GM23338 (cell line): ENCODE results near the gene HEXA. TPM values are rescaled to one million over a fixed set of nuclear protein-coding genes. Genes with fewer than 3 reads are reported as not detected.

Experiments
- ATAC-seq: fragments of 200-7000 bp; cut with Tn5 transposase; 3 replicates; pipeline ENCODE4 v1.9.1; 2020
- DNase-seq: peaks from one replicate; pipeline ENCODE4 v3.0.0-alpha.2; 2015; ENCODE audit warnings: low spot score
- H2AFZ ChIP-seq: fragments of 200-600 bp; sonication (generic); 2 replicates; pipeline ENCODE4 v1.8.0; 2016; ENCODE audit warnings: antibody characterized with exemption, mild to moderate bottlenecking, moderate library complexity
- H3F3A ChIP-seq: fragments of 200-600 bp; sonication (generic); replicated peaks from 2 replicates; pipeline ENCODE4 v1.8.0; 2017; ENCODE audit warnings: antibody characterized with exemption, mixed run types, low read depth
- H3K27ac ChIP-seq: fragments of 200-600 bp; sonication (generic); 2 replicates; pipeline ENCODE4 v1.6.1; 2016; ENCODE audit warnings: low read depth
- H3K27me3 ChIP-seq: fragments of 200-600 bp; sonication (generic); 2 replicates; pipeline ENCODE4 v1.8.0; 2016; ENCODE audit warnings: mild to moderate bottlenecking, mixed run types, moderate library complexity; ENCODE audit not compliant: insufficient read depth
- H3K36me3 ChIP-seq: fragments of 200-600 bp; sonication (generic); 2 replicates; pipeline ENCODE4 v1.8.0; 2016; ENCODE audit warnings: mild to moderate bottlenecking; ENCODE audit not compliant: insufficient read depth
- H3K4me1 ChIP-seq: fragments of 200-600 bp; sonication (generic); 2 replicates; pipeline ENCODE4 v1.8.0; 2016; ENCODE audit warnings: mild to moderate bottlenecking, moderate library complexity; ENCODE audit not compliant: insufficient read depth
- H3K4me2 ChIP-seq: fragments of 200-600 bp; sonication (generic); 2 replicates; pipeline ENCODE4 v1.7.1; 2017; ENCODE audit warnings: mixed run types
- H3K4me3 ChIP-seq: fragments of 200-600 bp; sonication (generic); 2 replicates; pipeline ENCODE4 v1.6.1; 2016; ENCODE audit warnings: mixed run types
- H3K79me2 ChIP-seq: fragments of 200-600 bp; sonication (generic); replicated peaks from 2 replicates; pipeline ENCODE4 v1.8.0; 2017; ENCODE audit warnings: mild to moderate bottlenecking; ENCODE audit not compliant: insufficient read depth
- H3K9me2 ChIP-seq: fragments of 200-600 bp; sonication (generic); 2 replicates; pipeline ENCODE4 v1.8.0; 2017; ENCODE audit not compliant: insufficient read depth
- H4K20me1 ChIP-seq: fragments of 200-600 bp; sonication (generic); replicated peaks from 2 replicates; pipeline ENCODE4 v1.8.0; 2017; ENCODE audit warnings: mild to moderate bottlenecking; ENCODE audit not compliant: insufficient read depth
- H3K27ac Mint-ChIP-seq: 2 replicates; pipeline ENCODE4 v1.8.0; 2020; ENCODE audit warnings: inconsistent platforms, mild to moderate bottlenecking, moderate library complexity, mixed read lengths
- H3K27me3 Mint-ChIP-seq: 3 replicates; pipeline ENCODE4 v1.8.0; 2022; ENCODE audit warnings: low read depth, mild to moderate bottlenecking, moderate library complexity, mixed read lengths, inconsistent platforms; ENCODE audit not compliant: insufficient read depth, poor library complexity
- H3K36me3 Mint-ChIP-seq: 3 replicates; pipeline ENCODE4 v1.8.0; 2021; ENCODE audit warnings: low read depth, mild to moderate bottlenecking, inconsistent platforms, moderate library complexity, mixed read lengths
- H3K4me1 Mint-ChIP-seq: 3 replicates; pipeline ENCODE4 v1.8.0; 2020; ENCODE audit warnings: mild to moderate bottlenecking, inconsistent platforms, mixed read lengths
- H3K4me3 Mint-ChIP-seq: 3 replicates; pipeline ENCODE4 v1.8.0; 2021; ENCODE audit warnings: moderate library complexity, mild to moderate bottlenecking, inconsistent platforms, mixed read lengths
- H3K9me3 Mint-ChIP-seq: 3 replicates; pipeline ENCODE4 v1.8.0; 2020; ENCODE audit warnings: moderate library complexity, mild to moderate bottlenecking, inconsistent platforms, mixed read lengths
- CREB1 ChIP-seq: fragments of 250-450 bp; sonication (Bioruptor Pico); IDR thresholded peaks from 2 replicates; pipeline ENCODE4 v1.5.0; 2020; ENCODE audit warnings: low read depth, mild to moderate bottlenecking, moderate library complexity
- EZH2 ChIP-seq: fragments of 200-600 bp; sonication (generic); IDR thresholded peaks from one replicate; pipeline ENCODE4 v1.8.0; 2017; ENCODE audit warnings: antibody characterized with exemption, mild to moderate bottlenecking, low read depth; ENCODE audit not compliant: unreplicated experiment
- EZH2phosphoT487 ChIP-seq: fragments of 200-600 bp; sonication (generic); IDR thresholded peaks from one replicate; pipeline ENCODE4 v1.8.1; 2018; ENCODE audit warnings: antibody characterized with exemption; ENCODE audit not compliant: unreplicated experiment
- JUNB ChIP-seq: IDR thresholded peaks from one replicate; pipeline ENCODE4 v1.6.1; 2016; ENCODE audit warnings: antibody characterized with exemption; ENCODE audit not compliant: unreplicated experiment
- NANOG ChIP-seq: IDR thresholded peaks from 2 replicates; pipeline ENCODE4 v1.6.1; 2016; ENCODE audit warnings: antibody characterized with exemption, borderline replicate concordance
- STAT1 ChIP-seq: IDR thresholded peaks from one replicate; pipeline ENCODE4 v1.6.1; 2016; ENCODE audit warnings: antibody characterized with exemption; ENCODE audit not compliant: unreplicated experiment
- ZNF331 ChIP-seq: fragments of 250-450 bp; sonication (Bioruptor Pico); IDR thresholded peaks from 2 replicates; pipeline ENCODE4 v1.5.0; 2020; ENCODE audit warnings: low read depth, mild to moderate bottlenecking, moderate library complexity
- polyA plus RNA-seq: library from polyadenylated mRNA; unstranded; fragments of >200 nt; fragmentation: Nextera tagmentation; extraction: Ambion mirVana; gene quantifications from 2 replicates; pipeline ENCODE4 v1.2.1, GENCODE V29; 2016
- total RNA-seq: library from RNA; depleted of rRNA; stranded (reverse); fragments of >200 nt; shearing (Covaris generic); gene quantifications from 2 replicates; pipeline ENCODE4 v1.2.3, GENCODE V29; 2014
- TF ChIP-seq, protein P1 (sequence below), 2 experiments: fragments of 200-600 bp in 1 of 2; sonication (generic) in 1 of 2; conservative IDR thresholded peaks; 2 replicates each; pipeline versions ENCODE4 v1.5.1 to v1.6.1; 2016 to 2017; ENCODE audit warnings: antibody characterized with exemption in 2 of 2, low read depth in 2 of 2, mild to moderate bottlenecking in 2 of 2, moderate library complexity in 1 of 2
- TF ChIP-seq, protein P2 (sequence below): fragments of 250-450 bp; sonication (Bioruptor Pico); IDR thresholded peaks from 2 replicates; pipeline ENCODE4 v1.5.0; 2020; ENCODE audit warnings: mild to moderate bottlenecking, moderate library complexity

HEXA gene
- total and polyA plus RNA-seq, 2 experiments from 2014 or later, result 43.0 to 43.8 TPM

DNA sequence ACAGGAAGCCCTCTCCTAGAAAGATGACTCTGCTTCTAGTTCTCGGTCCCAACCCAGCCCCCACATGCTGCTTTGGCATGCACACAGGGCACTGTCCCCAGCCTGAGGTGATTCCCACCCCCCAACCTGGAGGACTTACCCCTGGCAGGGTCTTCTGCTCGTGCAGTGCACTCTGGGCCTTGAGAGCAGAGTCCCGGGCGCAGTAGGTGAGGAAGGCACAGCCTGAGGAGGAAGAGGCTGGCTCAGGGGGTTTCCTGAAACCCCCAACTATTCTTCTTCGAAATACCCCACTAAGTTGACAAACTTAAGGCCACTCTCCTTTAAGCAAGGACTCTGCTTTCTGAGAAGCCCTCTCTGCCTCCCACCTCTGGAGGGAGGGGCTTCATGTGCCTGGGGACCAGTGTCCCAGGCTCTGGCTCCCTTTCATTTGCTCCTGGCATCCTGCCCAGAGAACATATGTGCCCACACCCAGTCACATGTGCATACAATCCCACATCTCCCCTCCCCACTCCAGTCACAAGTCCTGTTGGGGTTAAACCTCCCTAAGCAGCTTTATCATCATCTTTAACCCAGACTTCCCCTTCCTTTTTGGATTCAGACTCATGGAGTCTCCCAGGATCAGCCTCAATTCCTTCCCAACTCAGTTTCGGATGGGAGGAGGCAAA is 60.0 kb downstream of the HEXA start:
- Mint-ChIP-seq H3K4me3 (no peak overlapping the region), H3K27me3 (peaks cover 36% of the 10 kb centered on the region), H3K36me3 (no peaks in the 10 kb centered on the region; the same call in 2 of the 3 replicates), H3K27ac (no peak overlapping the region), H3K4me1 (peaks cover 11% of the 10 kb centered on the region; the same call in 2 of the 3 replicates), H3K9me3 (no peaks in the 10 kb centered on the region; the same call in 1 of the 3 replicates)
- Histone ChIP-seq H2AFZ (no peak overlapping the region), H3K27me3 (peaks cover 37% of the 10 kb centered on the region), H3K4me3 (no peak overlapping the region), H3K36me3 (no peaks in the 10 kb centered on the region), H3K4me1 (peaks cover 3% of the 10 kb centered on the region; the same call in 1 of the 2 replicates), H3K9me2 (no peaks in the 10 kb centered on the region), H3F3A (peaks cover 4% of the 10 kb centered on the region; the same call in 1 of the 2 replicates), H3K79me2 (no peaks in the 10 kb centered on the region), H4K20me1 (no peaks in the 10 kb centered on the region), H3K27ac (no peak overlapping the region), H3K4me2 (no peak overlapping the region)
- no peak for TF ChIP-seq CREB1 (CRISPR knock-in tag)
- no peak for TF ChIP-seq EZH2phosphoT487
- no peak for TF ChIP-seq STAT1
- TF ChIP-seq, protein P1, sequence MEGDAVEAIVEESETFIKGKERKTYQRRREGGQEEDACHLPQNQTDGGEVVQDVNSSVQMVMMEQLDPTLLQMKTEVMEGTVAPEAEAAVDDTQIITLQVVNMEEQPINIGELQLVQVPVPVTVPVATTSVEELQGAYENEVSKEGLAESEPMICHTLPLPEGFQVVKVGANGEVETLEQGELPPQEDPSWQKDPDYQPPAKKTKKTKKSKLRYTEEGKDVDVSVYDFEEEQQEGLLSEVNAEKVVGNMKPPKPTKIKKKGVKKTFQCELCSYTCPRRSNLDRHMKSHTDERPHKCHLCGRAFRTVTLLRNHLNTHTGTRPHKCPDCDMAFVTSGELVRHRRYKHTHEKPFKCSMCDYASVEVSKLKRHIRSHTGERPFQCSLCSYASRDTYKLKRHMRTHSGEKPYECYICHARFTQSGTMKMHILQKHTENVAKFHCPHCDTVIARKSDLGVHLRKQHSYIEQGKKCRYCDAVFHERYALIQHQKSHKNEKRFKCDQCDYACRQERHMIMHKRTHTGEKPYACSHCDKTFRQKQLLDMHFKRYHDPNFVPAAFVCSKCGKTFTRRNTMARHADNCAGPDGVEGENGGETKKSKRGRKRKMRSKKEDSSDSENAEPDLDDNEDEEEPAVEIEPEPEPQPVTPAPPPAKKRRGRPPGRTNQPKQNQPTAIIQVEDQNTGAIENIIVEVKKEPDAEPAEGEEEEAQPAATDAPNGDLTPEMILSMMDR (conservative IDR thresholded peaks at IDR 0.05; ENCODE audit: low read depth in 2 of 2), result no peak
- no peak for TF ChIP-seq NANOG
- no peak for TF ChIP-seq JUNB
- TF ChIP-seq ZNF331 (CRISPR knock-in tag), result no peak
- TF ChIP-seq EZH2, result no peak
- DNase-seq (no peak), ATAC-seq (no peak)

DNA sequence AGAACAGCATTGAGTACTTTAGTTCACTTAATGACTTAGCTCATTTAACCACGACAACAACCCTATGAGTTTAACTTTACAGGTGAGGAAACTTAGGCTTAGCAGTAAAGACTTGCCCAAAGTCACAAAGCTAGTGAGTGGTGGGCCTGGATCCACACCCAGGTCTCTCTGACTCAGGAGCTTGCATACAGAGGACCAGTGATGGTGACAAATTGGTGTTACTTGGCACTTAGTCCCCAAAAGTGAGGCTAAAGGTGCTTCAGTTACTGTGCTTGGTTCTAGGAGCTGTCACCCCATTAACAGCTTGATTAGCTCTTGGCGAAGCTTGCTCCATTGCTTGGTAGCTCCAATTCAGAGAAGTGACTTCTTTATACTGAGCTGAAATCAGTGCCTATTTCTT is 61.9 kb downstream of the HEXA start:
- Histone ChIP-seq H3K9me2 (no peaks in the 10 kb centered on the region), H4K20me1 (no peaks in the 10 kb centered on the region), H3K27ac (no peak overlapping the region), H2AFZ (no peak overlapping the region), H3K4me2 (no peak overlapping the region), H3K36me3 (no peaks in the 10 kb centered on the region), H3K27me3 (peaks cover 30% of the 10 kb centered on the region), H3K4me1 (no peaks in the 10 kb centered on the region), H3F3A (0 out of 2 replicates have a peak, but pooled peaks cover 4% of the 10 kb centered on the region), H3K79me2 (no peaks in the 10 kb centered on the region), H3K4me3 (no peak overlapping the region)
- no peak overlapping the region for H3K4me3 Mint-ChIP-seq
- no peaks in the 10 kb centered on the region for H3K4me1 Mint-ChIP-seq
- no peaks in the 10 kb centered on the region; the same call in 1 of the 3 replicates for H3K9me3 Mint-ChIP-seq
- DNase-seq, result no peak
- no peaks in the 10 kb centered on the region; the same call in 2 of the 3 replicates for H3K36me3 Mint-ChIP-seq
- TF ChIP-seq, protein P2, sequence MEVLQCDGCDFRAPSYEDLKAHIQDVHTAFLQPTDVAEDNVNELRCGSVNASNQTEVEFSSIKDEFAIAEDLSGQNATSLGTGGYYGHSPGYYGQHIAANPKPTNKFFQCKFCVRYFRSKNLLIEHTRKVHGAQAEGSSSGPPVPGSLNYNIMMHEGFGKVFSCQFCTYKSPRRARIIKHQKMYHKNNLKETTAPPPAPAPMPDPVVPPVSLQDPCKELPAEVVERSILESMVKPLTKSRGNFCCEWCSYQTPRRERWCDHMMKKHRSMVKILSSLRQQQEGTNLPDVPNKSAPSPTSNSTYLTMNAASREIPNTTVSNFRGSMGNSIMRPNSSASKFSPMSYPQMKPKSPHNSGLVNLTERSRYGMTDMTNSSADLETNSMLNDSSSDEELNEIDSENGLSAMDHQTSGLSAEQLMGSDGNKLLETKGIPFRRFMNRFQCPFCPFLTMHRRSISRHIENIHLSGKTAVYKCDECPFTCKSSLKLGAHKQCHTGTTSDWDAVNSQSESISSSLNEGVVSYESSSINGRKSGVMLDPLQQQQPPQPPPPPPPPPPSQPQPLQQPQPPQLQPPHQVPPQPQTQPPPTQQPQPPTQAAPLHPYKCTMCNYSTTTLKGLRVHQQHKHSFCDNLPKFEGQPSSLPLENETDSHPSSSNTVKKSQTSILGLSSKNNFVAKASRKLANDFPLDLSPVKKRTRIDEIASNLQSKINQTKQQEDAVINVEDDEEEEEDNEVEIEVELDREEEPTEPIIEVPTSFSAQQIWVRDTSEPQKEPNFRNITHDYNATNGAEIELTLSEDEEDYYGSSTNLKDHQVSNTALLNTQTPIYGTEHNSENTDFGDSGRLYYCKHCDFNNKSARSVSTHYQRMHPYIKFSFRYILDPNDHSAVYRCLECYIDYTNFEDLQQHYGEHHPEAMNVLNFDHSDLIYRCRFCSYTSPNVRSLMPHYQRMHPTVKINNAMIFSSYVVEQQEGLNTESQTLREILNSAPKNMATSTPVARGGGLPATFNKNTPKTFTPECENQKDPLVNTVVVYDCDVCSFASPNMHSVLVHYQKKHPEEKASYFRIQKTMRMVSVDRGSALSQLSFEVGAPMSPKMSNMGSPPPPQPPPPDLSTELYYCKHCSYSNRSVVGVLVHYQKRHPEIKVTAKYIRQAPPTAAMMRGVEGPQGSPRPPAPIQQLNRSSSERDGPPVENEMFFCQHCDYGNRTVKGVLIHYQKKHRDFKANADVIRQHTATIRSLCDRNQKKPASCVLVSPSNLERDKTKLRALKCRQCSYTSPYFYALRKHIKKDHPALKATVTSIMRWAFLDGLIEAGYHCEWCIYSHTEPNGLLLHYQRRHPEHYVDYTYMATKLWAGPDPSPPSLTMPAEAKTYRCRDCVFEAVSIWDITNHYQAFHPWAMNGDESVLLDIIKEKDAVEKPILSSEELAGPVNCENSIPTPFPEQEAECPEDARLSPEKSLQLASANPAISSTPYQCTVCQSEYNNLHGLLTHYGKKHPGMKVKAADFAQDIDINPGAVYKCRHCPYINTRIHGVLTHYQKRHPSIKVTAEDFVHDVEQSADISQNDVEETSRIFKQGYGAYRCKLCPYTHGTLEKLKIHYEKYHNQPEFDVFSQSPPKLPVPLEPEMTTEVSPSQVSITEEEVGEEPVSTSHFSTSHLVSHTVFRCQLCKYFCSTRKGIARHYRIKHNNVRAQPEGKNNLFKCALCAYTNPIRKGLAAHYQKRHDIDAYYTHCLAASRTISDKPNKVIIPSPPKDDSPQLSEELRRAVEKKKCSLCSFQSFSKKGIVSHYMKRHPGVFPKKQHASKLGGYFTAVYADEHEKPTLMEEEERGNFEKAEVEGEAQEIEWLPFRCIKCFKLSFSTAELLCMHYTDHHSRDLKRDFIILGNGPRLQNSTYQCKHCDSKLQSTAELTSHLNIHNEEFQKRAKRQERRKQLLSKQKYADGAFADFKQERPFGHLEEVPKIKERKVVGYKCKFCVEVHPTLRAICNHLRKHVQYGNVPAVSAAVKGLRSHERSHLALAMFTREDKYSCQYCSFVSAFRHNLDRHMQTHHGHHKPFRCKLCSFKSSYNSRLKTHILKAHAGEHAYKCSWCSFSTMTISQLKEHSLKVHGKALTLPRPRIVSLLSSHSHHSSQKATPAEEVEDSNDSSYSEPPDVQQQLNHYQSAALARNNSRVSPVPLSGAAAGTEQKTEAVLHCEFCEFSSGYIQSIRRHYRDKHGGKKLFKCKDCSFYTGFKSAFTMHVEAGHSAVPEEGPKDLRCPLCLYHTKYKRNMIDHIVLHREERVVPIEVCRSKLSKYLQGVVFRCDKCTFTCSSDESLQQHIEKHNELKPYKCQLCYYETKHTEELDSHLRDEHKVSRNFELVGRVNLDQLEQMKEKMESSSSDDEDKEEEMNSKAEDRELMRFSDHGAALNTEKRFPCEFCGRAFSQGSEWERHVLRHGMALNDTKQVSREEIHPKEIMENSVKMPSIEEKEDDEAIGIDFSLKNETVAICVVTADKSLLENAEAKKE, result no peak
- TF ChIP-seq ZNF331 (CRISPR knock-in tag), result no peak
- no peak for ATAC-seq
- H3K27me3 Mint-ChIP-seq, result peaks cover 25% of the 10 kb centered on the region
- no peak overlapping the region for H3K27ac Mint-ChIP-seq
